OCI-LY1 (cell line): ENCODE results near the gene CARF.

Experiments used
- H2AFZ ChIP-seq: fragments of 200-600 bp; sonication (generic), shearing (Covaris generic); 2 replicates; pipeline ENCODE4 v1.6.0; 2014; ENCODE audit warnings: antibody characterized with exemption, mild to moderate bottlenecking, low read length
- H3F3A ChIP-seq: fragments of 200-600 bp; sonication (generic), shearing (Covaris generic); 2 replicates; pipeline ENCODE4 v1.6.0; 2014; ENCODE audit warnings: mild to moderate bottlenecking, antibody characterized with exemption, low read length, moderate library complexity; ENCODE audit not compliant: insufficient read depth
- H3K27ac ChIP-seq: fragments of 200-600 bp; sonication (generic); 2 replicates; pipeline ENCODE4 v1.5.1; 2014; ENCODE audit warnings: low read length, mixed run types, mild to moderate bottlenecking, low read depth; ENCODE audit not compliant: poor library complexity, severe bottlenecking
- H3K27me3 ChIP-seq: fragments of 200-600 bp; sonication (generic); 2 replicates; pipeline ENCODE4 v1.6.0; 2014; ENCODE audit warnings: antibody characterized with exemption, mild to moderate bottlenecking, low read length, moderate library complexity; ENCODE audit not compliant: insufficient read depth
- H3K36me3 ChIP-seq: fragments of 200-600 bp; sonication (generic); 2 replicates; pipeline ENCODE4 v1.6.1; 2014; ENCODE audit warnings: mild to moderate bottlenecking, antibody characterized with exemption, low read length, moderate library complexity, mixed read lengths; ENCODE audit not compliant: insufficient read depth
- H3K4me1 ChIP-seq: fragments of 200-600 bp; sonication (generic); 2 replicates; pipeline ENCODE4 v1.5.1; 2014; ENCODE audit warnings: mild to moderate bottlenecking, low read length, moderate library complexity; ENCODE audit not compliant: insufficient read depth, severe bottlenecking
- H3K4me2 ChIP-seq: fragments of 200-600 bp; sonication (generic), shearing (Covaris generic); 2 replicates; pipeline ENCODE4 v1.6.1; 2014; ENCODE audit warnings: low read length
- H3K4me3 ChIP-seq: fragments of 200-600 bp; sonication (generic); 2 replicates; pipeline ENCODE4 v1.5.1; 2014; ENCODE audit warnings: low read length, low read depth, mild to moderate bottlenecking, mixed read lengths; ENCODE audit not compliant: poor library complexity, severe bottlenecking
- H3K79me2 ChIP-seq: fragments of 200-600 bp; shearing (Covaris generic); 2 replicates; pipeline ENCODE4 v1.6.1; 2016; ENCODE audit warnings: mixed run types, low read length, mixed read lengths; ENCODE audit not compliant: insufficient read depth
- H3K9ac ChIP-seq: fragments of 200-600 bp; sonication (generic), shearing (Covaris generic); 2 replicates; pipeline ENCODE4 v1.6.1; 2014; ENCODE audit warnings: mild to moderate bottlenecking, low read length, mixed read lengths
- H3K9me2 ChIP-seq: fragments of 200-600 bp; sonication (generic), shearing (Covaris generic); 2 replicates; pipeline ENCODE4 v1.6.1; 2014; ENCODE audit warnings: low read depth, mild to moderate bottlenecking, low read length, mixed read lengths
- H3K9me3 ChIP-seq: fragments of 200-600 bp; shearing (Covaris generic); 2 replicates; pipeline ENCODE4 v1.6.1; 2014; ENCODE audit warnings: low read length, mixed read lengths
- H4K20me1 ChIP-seq: fragments of 200-600 bp; sonication (generic), shearing (Covaris generic); 2 replicates; pipeline ENCODE4 v1.6.0; 2016; ENCODE audit warnings: mild to moderate bottlenecking, low read length; ENCODE audit not compliant: insufficient read depth
- EZH2 ChIP-seq: fragments of 200-600 bp; sonication (generic), shearing (Covaris generic); IDR thresholded peaks from 2 replicates; pipeline ENCODE4 v1.8.0; 2017; ENCODE audit warnings: borderline replicate concordance, mixed run types, mild to moderate bottlenecking, antibody characterized with exemption, low read length, moderate library complexity, mixed read lengths
- TF ChIP-seq, protein P1 (sequence below): fragments of 200-600 bp; sonication (generic), shearing (Covaris generic); IDR thresholded peaks from 2 replicates; pipeline ENCODE4 v1.5.1; 2017; ENCODE audit warnings: mild to moderate bottlenecking, antibody characterized with exemption, low read length, moderate library complexity, mixed read lengths

CARF gene

DNA sequence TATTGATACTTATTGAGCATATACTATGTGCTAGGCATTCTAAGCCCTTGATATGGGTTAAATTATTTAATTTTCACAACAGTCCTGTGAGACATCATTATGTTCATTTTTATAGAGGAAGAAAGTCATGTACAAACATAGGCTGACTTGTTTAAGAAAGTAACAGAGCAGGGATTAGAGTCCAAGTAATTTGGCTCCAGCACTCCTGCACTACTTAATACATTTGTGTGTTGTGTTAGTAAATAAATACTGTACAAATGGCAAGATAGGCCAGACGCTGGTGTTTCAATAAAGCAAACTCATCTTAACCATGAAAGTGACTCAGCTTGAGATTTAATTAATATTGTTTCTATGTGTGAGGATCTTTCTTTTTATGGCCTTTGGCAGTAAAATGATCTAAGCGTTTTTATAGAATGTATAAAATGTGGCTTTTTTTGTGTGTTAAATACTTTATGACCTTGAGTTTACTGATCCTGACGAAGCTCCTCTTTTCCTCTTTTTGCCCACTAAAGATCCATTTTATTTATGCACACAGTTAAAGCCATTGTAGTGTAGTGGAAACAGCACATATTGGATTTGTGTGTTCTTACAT, 123.9 kb downstream of the CARF start:
- Histone ChIP-seq H3F3A (no peaks in the 10 kb centered on the region), H3K4me2 (no peak overlapping the region), H3K9me3 (no peaks in the 10 kb centered on the region), H3K27ac (no peak overlapping the region), H3K36me3 (no peaks in the 10 kb centered on the region), H4K20me1 (no peaks in the 10 kb centered on the region), H3K9me2 (no peaks in the 10 kb centered on the region), H3K27me3 (no peaks in the 10 kb centered on the region), H2AFZ (no peak overlapping the region), H3K9ac (no peak overlapping the region), H3K79me2 (no peaks in the 10 kb centered on the region), H3K4me1 (no peaks in the 10 kb centered on the region), H3K4me3 (no peak overlapping the region)
- TF ChIP-seq, protein P1, sequence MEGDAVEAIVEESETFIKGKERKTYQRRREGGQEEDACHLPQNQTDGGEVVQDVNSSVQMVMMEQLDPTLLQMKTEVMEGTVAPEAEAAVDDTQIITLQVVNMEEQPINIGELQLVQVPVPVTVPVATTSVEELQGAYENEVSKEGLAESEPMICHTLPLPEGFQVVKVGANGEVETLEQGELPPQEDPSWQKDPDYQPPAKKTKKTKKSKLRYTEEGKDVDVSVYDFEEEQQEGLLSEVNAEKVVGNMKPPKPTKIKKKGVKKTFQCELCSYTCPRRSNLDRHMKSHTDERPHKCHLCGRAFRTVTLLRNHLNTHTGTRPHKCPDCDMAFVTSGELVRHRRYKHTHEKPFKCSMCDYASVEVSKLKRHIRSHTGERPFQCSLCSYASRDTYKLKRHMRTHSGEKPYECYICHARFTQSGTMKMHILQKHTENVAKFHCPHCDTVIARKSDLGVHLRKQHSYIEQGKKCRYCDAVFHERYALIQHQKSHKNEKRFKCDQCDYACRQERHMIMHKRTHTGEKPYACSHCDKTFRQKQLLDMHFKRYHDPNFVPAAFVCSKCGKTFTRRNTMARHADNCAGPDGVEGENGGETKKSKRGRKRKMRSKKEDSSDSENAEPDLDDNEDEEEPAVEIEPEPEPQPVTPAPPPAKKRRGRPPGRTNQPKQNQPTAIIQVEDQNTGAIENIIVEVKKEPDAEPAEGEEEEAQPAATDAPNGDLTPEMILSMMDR = no peak
- TF ChIP-seq EZH2 = no peak
